HG03103 (cell line): ENCODE data around the gene TRPV4.

Experiments used
- ATAC-seq: cut with Tn5 transposase; IDR thresholded peaks from one replicate; pipeline ENCODE4 v1.9.1; 2021; ENCODE audit warnings: low read depth; ENCODE audit not compliant: unreplicated experiment

Gene TRPV4

GRCh38 chr12:109743076-109743910 is 89.9 kb downstream of the TRPV4 start:
- no peak for ATAC-seq

- ATAC-seq: no peak
Observed at GRCh38 chr12:109741970-109742703, 91.1 kb downstream of the TRPV4 start.

DNA sequence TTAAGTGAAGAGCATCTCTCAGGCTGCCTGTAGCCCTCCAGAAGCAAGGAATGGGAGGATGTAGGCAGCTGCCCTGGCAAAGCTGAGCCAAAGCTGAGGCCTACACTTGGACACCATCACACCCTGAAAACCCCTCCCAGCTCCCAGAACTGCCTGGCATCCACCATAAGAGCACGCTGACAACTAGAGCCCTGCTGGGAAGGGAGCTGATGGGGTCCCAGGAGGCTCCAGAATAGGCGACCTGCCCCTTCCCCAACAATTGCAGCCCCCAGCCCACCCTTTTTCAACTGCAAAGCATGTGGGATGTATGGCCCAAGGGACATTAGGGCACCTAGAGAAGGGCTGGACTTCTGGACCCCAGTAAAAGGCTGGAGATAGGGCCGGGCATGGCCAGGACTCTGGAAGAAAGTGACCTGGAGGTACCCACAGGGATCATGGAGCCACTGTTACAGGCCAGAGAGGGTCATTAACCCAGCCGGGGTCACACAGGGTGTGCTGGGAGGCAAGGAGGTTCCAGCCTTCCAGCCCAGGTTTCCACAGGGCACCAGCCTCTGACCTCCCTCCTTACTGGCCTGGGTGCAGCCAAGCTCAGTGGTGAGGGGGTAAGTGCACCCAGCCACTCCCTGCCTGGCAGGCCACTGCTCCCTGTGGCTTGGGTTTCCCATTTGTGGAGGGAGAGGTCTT is 91.8 kb downstream of the TRPV4 start:
- no peak for ATAC-seq

DNA sequence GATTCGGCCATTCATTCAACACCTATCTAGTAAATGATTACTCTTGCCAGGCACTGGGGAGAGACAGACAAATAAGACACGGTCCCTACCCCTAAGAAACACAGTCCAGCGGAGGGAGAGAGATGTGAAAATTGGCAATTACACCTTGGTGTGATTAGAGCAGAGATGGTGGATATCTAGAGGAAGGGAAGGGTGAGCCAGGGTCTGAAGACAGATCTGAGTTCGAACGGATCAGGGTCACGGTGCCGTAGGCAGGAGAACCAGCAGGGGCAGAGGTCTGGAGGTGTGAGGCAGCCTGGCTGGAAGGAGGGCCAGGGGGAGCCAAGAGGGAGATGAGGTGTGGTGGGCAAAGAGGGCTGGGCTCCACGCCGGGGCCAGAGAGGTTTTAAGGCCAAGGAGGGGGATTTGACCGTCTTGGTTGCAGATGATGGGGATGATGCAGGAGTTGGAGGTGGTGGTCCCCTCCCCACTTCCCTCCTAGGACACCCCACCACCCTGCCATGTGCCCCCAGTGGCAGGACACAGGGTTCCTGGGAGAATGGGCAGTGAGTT is 92.4 kb downstream of the TRPV4 start:
- ATAC-seq: no peak

GRCh38 chr12:109739747-109740693 is 93.2 kb downstream of the TRPV4 start:
- ATAC-seq: no peak

DNA sequence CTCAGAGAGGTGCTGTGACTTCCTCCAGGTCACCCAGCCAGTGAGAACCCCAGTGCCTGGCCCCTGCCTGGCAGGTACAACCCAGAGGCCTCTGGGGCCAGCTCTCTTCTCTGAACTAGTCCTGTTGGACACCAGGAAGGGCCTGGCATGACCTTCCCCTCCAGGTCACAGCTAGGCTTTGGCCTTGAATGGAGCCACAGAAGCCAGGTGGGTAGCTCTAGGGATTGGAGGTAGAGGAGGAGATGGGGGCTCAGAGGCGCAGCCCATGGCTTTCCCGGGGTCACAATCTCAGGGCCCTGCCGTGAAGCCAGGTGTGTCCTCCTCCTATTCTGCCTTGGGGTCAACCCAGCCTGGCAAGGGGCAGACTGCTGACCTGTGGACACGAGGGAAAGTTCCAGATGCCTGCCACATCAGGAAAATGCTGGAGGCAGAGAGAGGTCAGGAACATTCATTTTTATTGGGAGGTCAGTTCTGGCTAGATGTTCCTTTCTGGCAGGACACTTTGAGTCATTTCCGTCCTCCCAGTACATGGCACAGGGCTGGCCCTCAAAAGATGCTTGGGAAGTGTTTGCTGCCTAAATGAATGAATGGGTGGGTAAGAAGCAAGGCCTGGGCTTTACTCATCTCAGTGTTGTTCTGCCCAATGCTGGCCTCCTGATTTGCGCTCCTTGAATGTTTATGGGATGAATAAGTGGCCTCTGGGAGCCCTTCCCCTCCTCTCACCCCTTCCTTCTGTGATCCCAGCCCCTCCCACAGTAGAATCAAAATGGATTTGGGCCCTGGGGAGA is 94.1 kb downstream of the TRPV4 start:
- no peak for ATAC-seq

- no peak for ATAC-seq
Observed at GRCh38 chr12:109738209-109738608, 95.0 kb downstream of the TRPV4 start.

- ATAC-seq: no peak
Observed at GRCh38 chr12:109737631-109738030, 95.6 kb downstream of the TRPV4 start.

- no peak for ATAC-seq
Observed at GRCh38 chr12:109737126-109737525, 96.1 kb downstream of the TRPV4 start.

DNA sequence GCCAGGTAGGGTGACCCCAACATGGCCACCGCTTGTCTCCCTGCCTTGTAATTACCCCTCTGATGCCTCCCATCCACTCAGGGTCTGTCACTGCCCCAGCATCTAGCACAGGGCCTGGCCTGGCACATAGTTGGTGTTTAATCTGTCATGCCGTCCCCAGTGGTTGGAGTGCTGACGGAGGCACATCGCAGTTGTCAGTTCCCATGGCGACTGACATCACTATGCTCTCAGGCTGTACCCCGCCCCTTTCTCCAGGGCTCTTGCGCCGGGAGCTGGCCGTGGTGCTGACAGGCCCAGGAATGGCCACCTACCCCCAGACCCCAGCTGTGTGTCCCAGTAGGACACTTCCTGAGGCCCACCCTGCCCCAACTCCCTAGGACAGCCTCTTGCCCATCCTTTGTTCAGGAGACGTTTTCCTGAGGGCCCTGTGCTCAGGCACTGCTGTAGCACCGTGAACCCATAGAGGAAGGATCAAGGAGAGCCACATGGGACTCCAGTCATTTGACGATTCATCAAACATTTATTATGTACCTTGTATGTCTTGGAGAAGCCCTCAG is 96.6 kb downstream of the TRPV4 start:
- ATAC-seq: no peak

DNA sequence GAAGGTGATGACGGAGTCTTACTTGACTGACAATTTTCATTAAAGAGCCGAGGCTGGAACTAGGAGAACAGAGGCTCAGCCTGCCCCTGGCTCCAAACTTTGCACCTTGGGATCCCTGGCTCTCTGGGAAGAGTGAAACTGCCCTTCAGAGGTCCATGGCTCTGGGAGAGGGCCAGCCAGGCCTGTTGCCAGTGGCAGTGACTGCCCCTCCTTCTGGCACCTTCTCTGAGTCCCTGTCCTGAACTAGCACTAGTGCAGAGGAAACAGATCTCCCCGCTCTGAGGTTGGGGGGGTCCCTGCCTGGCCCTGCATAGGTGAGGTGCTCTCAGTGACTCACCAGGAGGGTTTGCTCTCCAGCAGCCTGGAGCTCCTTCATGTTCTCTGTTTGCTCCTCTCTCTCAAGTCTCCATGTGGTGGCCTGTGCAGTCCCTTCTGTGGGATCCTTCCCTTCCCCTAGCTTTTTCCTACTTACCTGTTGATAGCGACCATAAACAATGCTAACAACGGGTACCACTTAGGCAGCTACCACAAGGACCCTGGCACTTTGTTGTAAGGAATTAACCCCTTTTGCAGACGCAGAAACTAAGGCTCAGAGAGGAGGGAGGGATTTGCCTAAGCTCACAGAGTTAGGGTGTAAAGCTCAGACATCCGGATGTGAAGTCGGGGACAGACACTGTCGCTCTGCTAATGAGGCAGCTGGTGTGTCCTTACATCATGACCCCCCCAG is 97.2 kb downstream of the TRPV4 start:
- no peak for ATAC-seq

DNA sequence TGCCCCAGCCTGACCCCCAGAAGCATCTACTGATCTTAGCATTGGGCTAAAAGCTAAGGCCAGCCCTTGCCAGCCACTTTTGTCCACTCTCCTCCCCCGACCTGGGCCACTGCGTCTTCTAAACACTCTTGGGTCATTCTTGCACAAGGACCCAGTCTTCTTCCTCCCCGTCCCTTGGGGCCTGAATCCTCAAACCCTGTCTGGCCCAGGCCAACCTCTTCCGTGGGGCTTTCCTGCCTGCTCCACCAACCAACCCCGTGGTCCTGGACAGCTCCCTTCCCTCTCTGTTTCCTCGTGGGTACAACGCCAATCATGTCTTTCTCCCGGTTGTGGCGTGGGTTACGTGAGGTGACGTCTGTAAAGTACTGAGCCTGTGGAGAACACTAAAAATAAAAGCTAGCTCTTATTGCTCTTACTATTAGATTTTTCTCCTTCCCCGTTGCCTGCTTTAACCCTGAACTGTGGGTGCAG is 98.1 kb downstream of the TRPV4 start:
- ATAC-seq: no peak

- ATAC-seq: no peak
Observed at GRCh38 chr12:109734219-109735000, 98.8 kb downstream of the TRPV4 start.
